Lower lobe of right lung (tissue), 2 donors: ENCODE data around the gene UBA52. TPM values are rescaled to one million over a fixed set of nuclear protein-coding genes. Genes with fewer than 3 reads are reported as not detected.

ENCODE experiments used
- ATAC-seq, 2 donors: fragments of 200-7000 bp; cut with Tn5 transposase; one replicate each; pipeline ENCODE4 v1.9.1; 2020 to 2022; ENCODE audit warnings: mild to moderate bottlenecking in 2 of 2, moderate library complexity in 2 of 2
- DNase-seq: peaks from one replicate; pipeline ENCODE4 v3.0.0-alpha.2; 2020
- H3K27ac ChIP-seq: fragments of 200-600 bp; one replicate; pipeline ENCODE4 v1.8.0; 2022
- H3K27me3 ChIP-seq: fragments of 200-600 bp; one replicate; pipeline ENCODE4 v1.8.0; 2022; ENCODE audit warnings: low read depth
- H3K36me3 ChIP-seq: fragments of 200-600 bp; one replicate; pipeline ENCODE4 v1.8.0; 2022; ENCODE audit warnings: mild to moderate bottlenecking
- H3K4me1 ChIP-seq: fragments of 200-600 bp; one replicate; pipeline ENCODE4 v1.8.0; 2022
- H3K4me3 ChIP-seq: fragments of 200-600 bp; one replicate; pipeline ENCODE4 v1.8.0; 2022; ENCODE audit warnings: mild to moderate bottlenecking
- H3K9me3 ChIP-seq: fragments of 200-600 bp; one replicate; pipeline ENCODE4 v1.8.0; 2022
- intact Hi-C: fragments of 100-400 bp; cut with DNase I; formaldehyde crosslinking; loops from one replicate; pipeline ENCODE4 v1.11.0; 2022
- total RNA-seq: library from RNA; stranded (reverse); fragmentation: NEBNext Ultra II Directional; extraction: Animal tissue kit (Norgen Biotek cat#: 25700); gene quantifications from one replicate; pipeline ENCODE4 v1.2.1, GENCODE V29; 2021
- TF ChIP-seq, protein P1 (sequence below): fragments of 200-600 bp; IDR thresholded peaks from one replicate; pipeline ENCODE4 v1.8.0; 2022; ENCODE audit warnings: antibody characterized with exemption, mild to moderate bottlenecking
- donor health status: DM: no; HTN: yes; CAD: no; lungs with severe emphysema.

Gene UBA52
- total RNA-seq, 1 donor from 2014 or later, result 884 TPM

DNA sequence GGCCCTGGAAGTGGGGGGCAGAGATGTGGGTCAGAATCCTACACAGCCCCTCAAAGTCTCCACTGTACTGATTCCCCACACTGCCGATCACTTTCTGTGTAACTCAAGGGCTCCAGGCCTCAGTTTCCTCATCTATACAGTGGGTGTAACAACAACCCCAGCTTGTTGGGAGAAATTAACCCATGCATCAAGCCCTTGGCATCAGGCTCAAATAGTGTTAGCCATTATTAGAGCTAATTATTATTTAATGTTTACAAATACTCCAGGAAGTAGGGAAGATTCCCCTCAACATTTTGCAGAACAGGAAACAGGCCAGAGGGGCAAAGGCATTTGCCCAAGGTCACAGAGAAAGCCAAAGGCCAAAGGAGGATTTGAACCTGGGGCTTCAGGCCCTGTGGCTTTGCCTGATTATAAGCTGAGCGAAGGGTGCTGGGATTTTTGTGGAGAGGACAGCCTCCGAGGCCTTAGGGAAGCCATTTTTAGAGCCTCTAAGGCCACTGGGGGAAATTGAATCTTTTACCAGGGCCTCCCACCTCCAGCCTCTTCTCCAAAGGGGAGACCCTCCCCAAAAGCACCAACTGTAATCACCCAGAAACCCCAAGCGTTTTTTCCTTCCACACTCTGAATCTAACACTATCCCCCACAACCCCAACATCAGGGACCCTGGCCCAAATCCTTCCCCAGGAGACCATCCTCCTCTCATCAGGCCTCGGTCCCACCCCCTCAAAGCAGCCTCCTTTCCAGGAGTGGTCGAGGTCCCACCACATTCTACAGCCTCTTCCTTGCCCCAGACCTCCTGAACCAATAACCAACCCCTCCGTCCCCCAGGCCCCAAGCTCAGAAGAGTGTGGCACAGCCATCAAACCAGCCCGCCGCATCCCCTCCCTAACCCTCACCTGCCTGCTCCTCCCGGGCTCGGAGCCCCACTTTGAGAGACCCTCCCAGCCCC is 29.4 kb upstream of the UBA52 start:
- Histone ChIP-seq H3K27me3 (no peaks in the 10 kb centered on the region), H3K36me3 (peaks cover 44% of the 10 kb centered on the region), H3K4me1 (peaks cover 18% of the 10 kb centered on the region), H3K9me3 (no peaks in the 10 kb centered on the region), H3K4me3 (peak overlapping the region; percentile 59), H3K27ac (peak overlapping the region; percentile 86)
- TF ChIP-seq, protein P1, sequence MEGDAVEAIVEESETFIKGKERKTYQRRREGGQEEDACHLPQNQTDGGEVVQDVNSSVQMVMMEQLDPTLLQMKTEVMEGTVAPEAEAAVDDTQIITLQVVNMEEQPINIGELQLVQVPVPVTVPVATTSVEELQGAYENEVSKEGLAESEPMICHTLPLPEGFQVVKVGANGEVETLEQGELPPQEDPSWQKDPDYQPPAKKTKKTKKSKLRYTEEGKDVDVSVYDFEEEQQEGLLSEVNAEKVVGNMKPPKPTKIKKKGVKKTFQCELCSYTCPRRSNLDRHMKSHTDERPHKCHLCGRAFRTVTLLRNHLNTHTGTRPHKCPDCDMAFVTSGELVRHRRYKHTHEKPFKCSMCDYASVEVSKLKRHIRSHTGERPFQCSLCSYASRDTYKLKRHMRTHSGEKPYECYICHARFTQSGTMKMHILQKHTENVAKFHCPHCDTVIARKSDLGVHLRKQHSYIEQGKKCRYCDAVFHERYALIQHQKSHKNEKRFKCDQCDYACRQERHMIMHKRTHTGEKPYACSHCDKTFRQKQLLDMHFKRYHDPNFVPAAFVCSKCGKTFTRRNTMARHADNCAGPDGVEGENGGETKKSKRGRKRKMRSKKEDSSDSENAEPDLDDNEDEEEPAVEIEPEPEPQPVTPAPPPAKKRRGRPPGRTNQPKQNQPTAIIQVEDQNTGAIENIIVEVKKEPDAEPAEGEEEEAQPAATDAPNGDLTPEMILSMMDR, result no peak
- ATAC-seq (peak in 1 of 2 donors; percentile 24), DNase-seq (no peak)
- intact Hi-C loops, result no loop called here

DNA sequence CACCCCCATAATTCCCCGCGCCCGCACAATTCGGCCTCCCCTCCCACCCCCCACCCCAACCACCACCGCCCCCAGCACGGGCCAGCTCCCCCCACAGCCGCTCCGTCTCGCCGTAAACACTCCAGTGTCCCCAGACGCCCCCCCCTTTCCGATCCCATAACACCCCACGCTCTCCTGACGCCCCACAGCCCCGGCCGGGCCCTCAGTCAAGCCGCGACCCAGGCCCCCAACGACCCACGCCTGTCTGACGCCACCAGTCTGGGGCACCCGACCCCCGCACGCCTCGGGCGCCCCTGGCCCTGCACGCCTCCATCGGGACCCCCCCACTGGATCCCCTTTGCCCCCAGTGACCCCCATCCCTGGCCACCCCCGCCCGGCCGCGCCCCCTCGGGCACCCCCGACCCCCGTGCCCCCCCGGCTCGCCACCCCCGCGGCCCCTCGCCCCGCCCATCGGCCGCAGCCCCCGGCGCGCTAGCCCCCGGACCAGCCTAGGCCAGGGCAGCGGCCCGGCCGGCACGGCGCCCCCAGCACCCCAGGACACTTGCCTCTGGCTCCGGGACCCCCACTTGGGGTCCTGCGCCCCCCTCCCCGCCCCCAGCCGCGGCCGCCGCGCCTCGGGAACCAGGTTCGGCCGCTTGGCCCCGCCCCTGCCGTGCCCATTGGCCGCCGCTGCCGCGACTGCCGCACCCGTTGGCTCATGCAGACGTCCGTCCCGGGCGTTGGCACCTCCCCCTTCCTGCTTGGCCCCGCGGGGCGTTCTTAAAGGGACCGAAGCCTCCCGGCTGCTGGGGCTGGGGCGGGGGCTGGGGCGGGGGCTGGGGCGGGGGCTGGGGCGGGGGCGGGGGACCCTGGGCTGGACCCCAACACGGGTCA is 28.5 kb upstream of the UBA52 start, which contains the start of gene FKBP8:
Gene FKBP8, minus strand, starts transcription at position 633 of the 873 bp plus-strand sequence. CDS start 1,603 bp downstream, outside the sequence.
- peak within 1 kb of the TSS; percentile 59 for H3K4me3 ChIP-seq
- peaks cover 35% of the 10 kb centered on the region for H3K36me3 ChIP-seq
- no peaks in the 10 kb centered on the region for H3K27me3 ChIP-seq
- TF ChIP-seq, protein P1, result no peak
- H3K9me3 ChIP-seq, result no peaks in the 10 kb centered on the region
- H3K27ac ChIP-seq, result peak within 1 kb of the TSS; percentile 86
- intact Hi-C loops, result no loop called here
- H3K4me1 ChIP-seq, result peaks cover 18% of the 10 kb centered on the region
- peak; percentile 98 to 99 for ATAC-seq
- peak; percentile 95 for DNase-seq

GRCh38 chr19:18543814-18544475 is 27.7 kb upstream of the UBA52 start:
- intact Hi-C loops, result no loop called here
- Histone ChIP-seq H3K4me1 (peaks cover 18% of the 10 kb centered on the region), H3K9me3 (no peaks in the 10 kb centered on the region), H3K27me3 (no peaks in the 10 kb centered on the region), H3K36me3 (peaks cover 27% of the 10 kb centered on the region), H3K27ac (peak overlapping the region; percentile 86), H3K4me3 (peak overlapping the region; percentile 59)
- DNase-seq (peak; percentile 73), ATAC-seq (peak; percentile 71 to 83)
- TF ChIP-seq, protein P1, result peak; percentile 10

- H3K27me3 ChIP-seq, result no peaks in the 10 kb centered on the region
- intact Hi-C loops, result no loop called here
- no peak overlapping the region for H3K4me3 ChIP-seq
- H3K4me1 ChIP-seq, result no peaks in the 10 kb centered on the region
- TF ChIP-seq, protein P1, result no peak
- DNase-seq (no peak), ATAC-seq (no peak)
- H3K36me3 ChIP-seq, result no peaks in the 10 kb centered on the region
- no peaks in the 10 kb centered on the region for H3K9me3 ChIP-seq
- H3K27ac ChIP-seq, result no peak overlapping the region
These were observed 20.0 kb upstream of the UBA52 start for GRCh38 chr19:18551631-18552030.
